ENCODE results near the gene ARHGAP18.

The ARHGAP18 gene

GRCh38 chr6:129685662-129686031 is 24.3 kb downstream of the ARHGAP18 start:
- no peak overlapping the region for H3K4me3 ChIP-seq (ENCODE audit: low read depth, low read length)
- DNase-seq (ENCODE audit: low read depth): no peak
- TF ChIP-seq, protein P1, sequence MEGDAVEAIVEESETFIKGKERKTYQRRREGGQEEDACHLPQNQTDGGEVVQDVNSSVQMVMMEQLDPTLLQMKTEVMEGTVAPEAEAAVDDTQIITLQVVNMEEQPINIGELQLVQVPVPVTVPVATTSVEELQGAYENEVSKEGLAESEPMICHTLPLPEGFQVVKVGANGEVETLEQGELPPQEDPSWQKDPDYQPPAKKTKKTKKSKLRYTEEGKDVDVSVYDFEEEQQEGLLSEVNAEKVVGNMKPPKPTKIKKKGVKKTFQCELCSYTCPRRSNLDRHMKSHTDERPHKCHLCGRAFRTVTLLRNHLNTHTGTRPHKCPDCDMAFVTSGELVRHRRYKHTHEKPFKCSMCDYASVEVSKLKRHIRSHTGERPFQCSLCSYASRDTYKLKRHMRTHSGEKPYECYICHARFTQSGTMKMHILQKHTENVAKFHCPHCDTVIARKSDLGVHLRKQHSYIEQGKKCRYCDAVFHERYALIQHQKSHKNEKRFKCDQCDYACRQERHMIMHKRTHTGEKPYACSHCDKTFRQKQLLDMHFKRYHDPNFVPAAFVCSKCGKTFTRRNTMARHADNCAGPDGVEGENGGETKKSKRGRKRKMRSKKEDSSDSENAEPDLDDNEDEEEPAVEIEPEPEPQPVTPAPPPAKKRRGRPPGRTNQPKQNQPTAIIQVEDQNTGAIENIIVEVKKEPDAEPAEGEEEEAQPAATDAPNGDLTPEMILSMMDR (IDR thresholded peaks at IDR 0.05; ENCODE audit: low read depth, low read length, missing control alignments): no peak

GRCh38 chr6:129684903-129685661 is 24.9 kb downstream of the ARHGAP18 start:
- TF ChIP-seq, protein P1 (IDR thresholded peaks at IDR 0.05; ENCODE audit: low read depth, low read length, missing control alignments): no peak
- no peak overlapping the region for H3K4me3 ChIP-seq (ENCODE audit: low read depth, low read length)
- DNase-seq (ENCODE audit: low read depth): no peak

- no peak overlapping the region for H3K4me3 ChIP-seq (ENCODE audit: low read depth, low read length)
- DNase-seq (ENCODE audit: low read depth): no peak
- TF ChIP-seq, protein P1 (IDR thresholded peaks at IDR 0.05; ENCODE audit: low read depth, low read length, missing control alignments): no peak
Measured at GRCh38 chr6:129684323-129684884, 25.6 kb downstream of the ARHGAP18 start.

DNA sequence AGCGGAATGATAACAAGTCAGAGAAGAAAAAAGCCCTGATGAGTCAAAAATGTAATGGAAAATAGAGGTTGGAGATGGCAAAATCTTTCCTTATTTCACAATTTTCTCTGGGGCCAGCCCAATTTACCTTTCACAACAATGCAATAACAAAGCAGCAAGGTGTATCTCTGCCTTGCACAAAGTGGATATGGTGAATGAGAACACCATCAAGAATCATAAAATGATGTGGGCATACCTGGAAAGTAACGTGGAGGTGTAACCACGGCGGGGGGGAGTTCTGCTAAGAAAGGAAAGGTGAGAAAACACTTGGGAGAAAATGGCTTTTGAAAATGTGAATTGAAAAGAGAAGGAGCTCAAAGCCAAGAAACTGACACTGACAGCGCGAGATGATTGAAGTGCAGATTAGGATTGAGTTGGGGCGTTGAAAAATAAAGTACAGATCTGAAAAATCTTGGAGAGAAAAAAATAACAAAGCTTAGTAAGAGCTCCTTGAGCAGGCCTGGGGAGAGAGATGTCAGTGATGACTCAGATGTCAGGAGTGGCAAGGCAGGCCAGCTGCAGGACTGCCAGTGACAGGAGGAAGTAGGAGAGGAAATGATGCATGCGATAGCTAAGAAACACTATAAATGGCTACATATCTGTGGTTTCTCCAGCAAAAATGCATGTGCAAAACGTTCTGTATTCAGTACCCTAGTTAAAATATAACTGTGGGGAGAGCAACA is 26.2 kb downstream of the ARHGAP18 start:
- TF ChIP-seq, protein P1 (IDR thresholded peaks at IDR 0.05; ENCODE audit: low read depth, low read length, missing control alignments): no peak
- DNase-seq (ENCODE audit: low read depth): peak; percentile 89
- no peak overlapping the region; the same call in 1 of the 2 replicates for H3K4me3 ChIP-seq (ENCODE audit: low read depth, low read length)

DNA sequence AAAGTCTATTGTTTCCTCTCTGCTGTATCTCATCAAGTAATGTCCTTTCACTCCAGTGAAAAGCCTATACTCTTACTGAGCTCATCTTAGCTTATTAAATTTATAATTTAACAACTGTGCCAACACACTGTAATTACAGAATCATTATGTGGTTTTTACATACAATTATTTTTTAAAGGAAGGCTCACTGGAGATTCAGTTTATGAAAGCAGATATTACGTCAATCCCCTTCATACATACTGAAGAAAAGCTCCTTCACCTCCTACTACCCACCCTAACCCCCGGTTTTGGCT is 28.1 kb downstream of the ARHGAP18 start:
- TF ChIP-seq, protein P1 (IDR thresholded peaks at IDR 0.05; ENCODE audit: low read depth, low read length, missing control alignments): no peak
- DNase-seq (ENCODE audit: low read depth): no peak
- no peak overlapping the region for H3K4me3 ChIP-seq (ENCODE audit: low read depth, low read length)

DNA sequence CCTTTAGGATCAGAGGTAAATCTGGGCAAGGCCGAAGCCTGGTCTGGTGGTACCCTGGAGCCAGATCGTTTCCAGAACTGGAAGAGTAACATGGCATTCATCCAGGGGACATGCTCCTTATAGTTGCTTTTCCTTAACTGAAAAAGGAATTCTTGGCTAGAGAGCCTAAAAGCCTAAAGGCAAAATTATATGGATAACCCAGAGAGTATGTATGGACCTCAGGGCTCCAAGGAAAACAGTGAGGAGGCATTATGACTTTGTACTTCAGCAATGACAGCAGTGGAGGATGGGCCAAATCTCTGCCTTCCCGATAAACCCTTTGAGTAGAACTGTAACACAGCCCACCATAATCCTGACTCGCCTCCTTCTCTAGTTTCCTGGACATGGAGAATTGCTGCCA is 29.3 kb downstream of the ARHGAP18 start:
- H3K4me3 ChIP-seq (ENCODE audit: low read depth, low read length): no peak overlapping the region
- TF ChIP-seq, protein P1 (IDR thresholded peaks at IDR 0.05; ENCODE audit: low read depth, low read length, missing control alignments): no peak
- DNase-seq (ENCODE audit: low read depth): no peak
